PFSK-1 (cell line): ENCODE data around the gene SEPTIN2.

Source experiments
- FOXP2 ChIP-seq: optimal IDR thresholded peaks from 2 replicates; pipeline ENCODE3; 2011; ENCODE audit warnings: borderline replicate concordance, control low read depth, inconsistent platforms; ENCODE audit not compliant: insufficient read depth; ENCODE audit errors: extremely low read length, extremely low read depth
- POLR2AphosphoS5 ChIP-seq: IDR thresholded peaks from 2 replicates; pipeline ENCODE4 v1.6.1; 2012; ENCODE audit warnings: low read depth, mild to moderate bottlenecking, control low read depth, low read length, moderate library complexity
- REST ChIP-seq, 2 experiments: IDR thresholded peaks; 2 replicates each; pipeline versions ENCODE4 v1.6.1 to v1.8.0; 2011 to 2012; ENCODE audit warnings: low read depth in 2 of 2, low read length in 2 of 2, control low read depth in 1 of 2, inconsistent platforms in 1 of 2, mild to moderate bottlenecking in 1 of 2, moderate library complexity in 1 of 2; ENCODE audit not compliant: insufficient read depth in 1 of 2
- SIN3A ChIP-seq: IDR thresholded peaks from 2 replicates; pipeline ENCODE4 v1.6.1; 2012; ENCODE audit warnings: mild to moderate bottlenecking, low read length, moderate library complexity, borderline replicate concordance; ENCODE audit not compliant: insufficient read depth
- TAF1 ChIP-seq: IDR thresholded peaks from 2 replicates; pipeline ENCODE4 v1.6.1; 2012; ENCODE audit warnings: low read length, control low read depth, borderline replicate concordance; ENCODE audit not compliant: insufficient read depth

GRCh38 chr2:241288324-241288888, 27.3 kb upstream of the SEPTIN2 start:
- no peak for TF ChIP-seq REST (IDR thresholded peaks at IDR 0.05; ENCODE audit: insufficient read depth in 1 of 2, low read depth in 2 of 2, low read length in 2 of 2)
- no peak for TF ChIP-seq POLR2AphosphoS5
- TF ChIP-seq FOXP2: no peak
- TF ChIP-seq SIN3A: no peak
- TF ChIP-seq TAF1: no peak
